Hematopoietic multipotent progenitor cell treated with erythropoietin and hydrocortisone succinate and interleukin-3 and kit ligand, for 6 days (in vitro differentiated cells): ENCODE data around the gene BRMS1L.
A peak's percentile ranks its signal among the peaks of the same experiment; 100 is the strongest.
"Not testable (repeated sequence)": the region's sequence is repeated elsewhere in the genome, so short reads cannot be mapped to it uniquely, and the experiment has no call there.

Source experiments
- DNase-seq: peaks from one replicate; pipeline ENCODE4 v3.0.0-alpha.2; 2015

The BRMS1L gene, protein sequence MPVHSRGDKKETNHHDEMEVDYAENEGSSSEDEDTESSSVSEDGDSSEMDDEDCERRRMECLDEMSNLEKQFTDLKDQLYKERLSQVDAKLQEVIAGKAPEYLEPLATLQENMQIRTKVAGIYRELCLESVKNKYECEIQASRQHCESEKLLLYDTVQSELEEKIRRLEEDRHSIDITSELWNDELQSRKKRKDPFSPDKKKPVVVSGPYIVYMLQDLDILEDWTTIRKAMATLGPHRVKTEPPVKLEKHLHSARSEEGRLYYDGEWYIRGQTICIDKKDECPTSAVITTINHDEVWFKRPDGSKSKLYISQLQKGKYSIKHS

DNA sequence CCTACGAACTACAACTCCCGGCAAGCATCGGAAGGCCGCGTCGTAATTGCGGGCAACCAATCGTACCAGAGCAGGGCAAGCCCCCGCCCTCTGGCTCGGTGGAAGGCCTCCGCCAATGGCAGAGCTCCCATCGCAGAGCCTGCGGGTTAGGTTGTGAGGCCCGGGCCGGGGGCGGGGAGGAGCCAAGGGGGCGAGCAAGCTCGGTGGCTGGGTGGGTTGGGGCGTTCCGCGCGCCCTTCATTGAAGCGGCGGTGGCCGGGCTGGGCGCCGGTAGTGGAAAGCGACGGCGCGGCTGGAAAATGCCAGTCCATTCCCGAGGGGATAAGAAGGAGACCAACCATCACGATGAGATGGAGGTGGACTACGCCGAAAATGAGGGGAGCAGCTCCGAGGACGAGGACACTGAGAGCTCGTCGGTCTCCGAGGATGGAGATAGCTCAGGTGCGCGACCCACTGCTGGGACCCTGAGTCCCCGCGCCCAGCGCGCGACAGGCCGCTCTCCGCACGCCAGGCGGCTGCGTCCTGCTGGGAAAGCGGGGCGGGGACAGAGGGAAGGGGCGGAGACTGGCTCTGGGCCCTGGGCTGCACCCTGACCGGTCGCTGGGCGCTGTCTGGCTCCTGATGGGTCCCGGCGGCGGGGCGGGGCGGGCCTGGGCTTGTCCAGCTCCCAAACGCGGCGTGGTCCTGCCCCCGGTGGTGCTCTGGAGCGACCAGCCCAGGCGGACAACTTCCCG lies at the start of gene BRMS1L:
Gene BRMS1L, plus strand, starts transcription at position 121 of the 734 bp plus-strand sequence. Its CDS starts 179 bp downstream, at position 300.
- DNase-seq, result peak; percentile 99

DNA sequence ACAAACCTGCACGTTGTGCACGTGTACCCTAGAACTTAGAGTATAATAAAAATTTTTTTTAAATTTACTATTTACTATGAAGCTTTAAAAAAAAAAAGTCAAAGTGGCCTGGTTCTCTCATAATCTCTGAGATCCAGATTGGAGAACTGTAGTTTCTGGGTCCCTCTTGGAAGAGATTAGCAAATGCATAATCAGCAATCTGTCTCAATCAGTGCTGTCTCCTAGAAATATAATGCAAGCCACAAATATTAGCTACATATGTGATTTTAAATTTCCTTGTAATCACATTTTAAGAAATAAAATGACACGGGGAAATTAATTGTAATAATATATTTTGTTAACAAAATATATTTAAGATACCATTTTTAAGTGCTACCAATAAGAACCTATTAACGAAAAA lies 49.3 kb upstream of the BRMS1L start:
- DNase-seq, result no peak

DNA sequence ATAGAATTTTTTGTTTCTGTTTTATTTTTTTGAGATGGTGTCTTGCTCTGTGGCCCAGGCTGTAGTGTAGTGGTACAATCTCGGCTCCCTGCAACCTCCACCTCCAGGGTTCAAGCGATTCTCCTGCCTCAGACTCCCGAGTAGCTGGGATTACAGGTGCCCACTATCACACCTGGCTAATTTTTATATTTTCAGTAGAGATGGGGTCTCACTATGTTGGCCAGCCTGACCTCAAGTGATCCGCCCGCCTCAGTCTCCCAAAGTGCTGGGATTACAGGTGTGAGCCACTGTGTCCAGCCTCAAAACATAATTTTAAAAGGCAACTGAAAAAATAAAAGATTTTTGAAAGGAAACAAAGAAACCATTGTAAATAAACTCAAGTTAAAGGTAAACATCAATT lies 48.6 kb upstream of the BRMS1L start:
- DNase-seq, result not testable (repeated sequence)

DNA sequence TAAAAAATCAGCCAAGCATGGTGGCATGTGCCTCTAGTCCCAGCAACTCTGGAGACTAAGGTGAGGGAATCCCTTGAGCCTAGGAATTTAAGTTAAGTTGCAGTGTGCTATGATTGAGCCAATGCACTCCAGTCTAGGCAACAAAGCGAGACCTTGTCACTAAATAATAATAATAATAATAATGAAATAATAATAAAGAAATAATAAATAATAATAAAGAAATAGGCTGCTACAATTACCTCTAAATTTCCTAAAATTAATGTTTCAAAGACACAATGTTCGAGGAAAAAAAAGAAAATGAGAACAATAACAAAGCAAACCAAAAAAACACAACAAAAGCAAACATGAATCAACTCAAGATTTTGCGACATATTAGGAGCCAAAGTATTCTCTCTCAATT lies 46.8 kb upstream of the BRMS1L start:
- DNase-seq, result no peak

DNA sequence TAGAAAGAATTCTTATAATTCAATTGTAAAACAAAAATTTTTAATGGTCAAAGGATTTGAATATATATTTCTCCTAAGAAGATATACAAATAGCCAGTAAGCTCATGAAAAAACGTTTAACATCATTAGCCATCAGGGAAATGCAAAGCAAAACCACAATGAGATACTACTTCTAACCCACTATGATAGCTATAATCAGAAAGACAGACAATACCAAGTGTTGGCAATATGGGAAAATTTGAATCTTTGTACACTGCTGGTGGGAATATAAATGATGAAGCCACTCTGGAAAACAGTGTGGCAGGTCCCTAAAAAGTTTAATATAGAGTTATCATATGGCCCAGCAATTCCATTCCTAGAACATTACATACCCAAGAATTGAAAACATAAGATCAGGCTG lies 42.4 kb upstream of the BRMS1L start:
- DNase-seq, result no peak

DNA sequence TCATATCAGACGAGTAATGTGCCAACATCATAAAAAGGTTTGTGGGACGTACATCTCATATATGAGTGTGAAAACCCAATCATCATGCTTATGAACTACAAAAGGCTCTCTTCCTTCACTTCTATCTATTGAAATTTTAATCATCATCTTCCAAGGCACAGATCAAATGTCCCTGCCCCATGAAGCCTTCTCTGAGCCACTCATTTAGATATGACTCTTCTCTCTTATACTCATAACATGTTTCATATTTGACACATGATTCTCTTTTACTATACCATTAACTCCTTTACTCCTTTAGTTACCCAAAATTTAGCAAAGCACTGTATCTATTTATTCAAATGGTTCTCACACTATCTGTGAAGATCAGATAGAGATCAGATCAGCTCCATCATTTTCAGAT lies 39.3 kb upstream of the BRMS1L start:
- DNase-seq, result no peak

DNA sequence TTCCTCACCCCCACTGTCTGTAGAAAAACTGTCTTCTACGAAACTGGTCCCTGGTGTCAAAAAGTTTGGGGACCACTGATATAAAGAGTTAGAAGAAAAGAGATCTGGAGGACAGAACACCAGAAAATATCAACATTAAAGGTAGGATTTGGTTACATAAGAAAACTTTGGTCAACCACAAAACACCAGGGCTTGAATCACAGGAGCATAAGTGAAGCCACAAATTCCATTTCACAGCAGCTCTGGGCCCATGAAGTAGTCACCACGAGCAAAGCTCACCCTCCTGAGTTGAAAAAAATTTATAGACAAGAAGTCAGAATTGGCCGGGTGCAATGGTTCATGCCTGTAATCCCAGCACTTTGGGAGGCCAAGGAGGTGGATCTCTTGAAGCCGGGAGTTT lies 36.5 kb upstream of the BRMS1L start:
- no peak for DNase-seq

DNA sequence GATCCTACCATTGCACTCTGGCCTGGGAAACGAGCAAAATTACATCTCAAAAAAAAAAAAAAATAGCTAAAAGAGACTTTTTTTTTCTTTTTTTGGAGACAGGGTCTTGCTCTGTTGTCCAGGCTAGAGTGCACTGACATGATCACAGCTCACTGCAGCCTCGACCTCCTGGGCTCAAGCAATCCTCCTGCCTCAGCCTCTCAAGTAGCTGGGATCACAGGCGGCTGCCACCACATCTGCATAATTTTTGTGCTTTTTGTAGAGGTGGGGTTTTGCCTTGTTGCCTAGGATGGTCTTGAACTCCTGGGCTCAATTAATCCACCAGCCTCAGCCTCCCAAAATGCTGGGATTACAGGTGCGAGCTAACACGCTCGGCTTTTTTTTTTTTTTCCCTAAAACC lies 28.3 kb upstream of the BRMS1L start:
- DNase-seq, result no peak

DNA sequence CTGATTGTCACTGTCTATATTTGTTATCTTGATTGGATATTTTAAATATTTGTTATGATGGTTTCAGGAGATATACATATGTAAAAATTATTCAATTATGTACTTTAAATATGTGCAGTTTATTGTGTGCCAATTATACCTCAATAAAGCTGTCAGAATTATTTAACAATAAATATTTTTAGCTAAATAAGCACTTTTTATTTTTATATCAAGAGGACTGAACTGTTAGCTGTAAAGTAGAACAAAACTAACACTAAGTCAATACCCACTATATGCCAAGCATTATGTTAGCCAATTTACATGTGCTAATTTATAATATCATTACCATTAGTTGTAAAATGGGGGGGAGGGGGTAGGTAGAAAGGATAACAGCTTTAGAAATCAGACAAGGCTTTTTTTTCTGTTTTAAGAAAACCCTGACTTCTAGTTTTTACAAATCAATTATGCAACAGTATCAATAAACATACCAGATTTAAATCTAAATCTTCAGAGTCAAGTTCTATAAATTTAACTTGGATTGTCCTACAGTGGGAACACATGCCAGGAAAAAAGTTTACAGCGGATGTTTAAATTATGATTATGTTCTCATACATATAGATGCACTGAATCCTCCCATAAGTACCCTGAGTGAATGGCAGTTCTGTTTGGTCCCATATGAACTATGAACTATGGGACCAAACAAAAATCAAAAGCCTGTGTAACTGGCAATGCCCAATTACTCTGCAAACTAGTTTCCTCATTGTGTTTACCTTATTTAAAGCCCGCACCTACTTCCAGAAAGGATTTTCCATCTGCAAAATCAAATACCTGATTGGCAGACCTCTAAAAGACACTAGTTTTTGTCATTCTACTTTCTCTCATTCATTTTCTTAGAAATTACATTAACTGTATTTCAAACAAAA lies 19.9 kb upstream of the BRMS1L start:
- DNase-seq, result no peak

DNA sequence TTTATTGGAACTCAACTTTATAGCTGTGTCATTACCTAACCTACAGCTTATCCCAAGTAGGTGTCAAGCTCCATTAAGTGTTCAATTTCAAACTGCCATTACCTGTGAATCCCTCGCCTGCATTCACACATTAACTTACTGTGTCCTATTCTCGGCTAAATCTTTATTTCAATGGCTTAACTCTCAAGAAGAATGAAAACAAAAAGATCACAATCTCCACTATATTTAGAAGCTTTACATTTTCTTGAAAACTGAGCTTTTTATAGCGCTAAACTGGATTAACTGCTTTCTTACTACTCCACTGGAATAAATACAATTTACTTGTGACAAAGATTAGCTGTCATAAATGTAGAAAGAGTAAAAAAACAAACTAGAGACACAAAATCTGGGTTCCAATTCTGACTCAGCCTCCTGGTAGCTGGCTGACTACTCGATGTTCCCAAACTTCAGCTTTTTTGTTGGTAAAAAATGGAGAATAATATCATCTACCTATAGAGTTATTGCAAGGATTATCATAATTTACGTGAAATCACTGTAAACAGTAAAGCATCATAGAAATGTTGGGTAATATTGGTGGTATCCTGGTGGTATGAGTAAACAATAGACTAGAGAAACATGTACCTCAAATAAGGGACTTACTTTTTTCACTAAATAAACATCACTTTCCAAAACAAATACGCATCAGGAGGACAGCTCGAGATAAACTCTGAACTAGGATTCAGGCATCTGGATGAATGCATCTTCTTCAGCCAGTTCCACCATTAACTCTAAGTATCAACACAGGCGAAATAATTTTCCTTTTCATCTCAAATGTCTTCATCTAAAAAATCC lies 18.8 kb upstream of the BRMS1L start:
- DNase-seq, result no peak

DNA sequence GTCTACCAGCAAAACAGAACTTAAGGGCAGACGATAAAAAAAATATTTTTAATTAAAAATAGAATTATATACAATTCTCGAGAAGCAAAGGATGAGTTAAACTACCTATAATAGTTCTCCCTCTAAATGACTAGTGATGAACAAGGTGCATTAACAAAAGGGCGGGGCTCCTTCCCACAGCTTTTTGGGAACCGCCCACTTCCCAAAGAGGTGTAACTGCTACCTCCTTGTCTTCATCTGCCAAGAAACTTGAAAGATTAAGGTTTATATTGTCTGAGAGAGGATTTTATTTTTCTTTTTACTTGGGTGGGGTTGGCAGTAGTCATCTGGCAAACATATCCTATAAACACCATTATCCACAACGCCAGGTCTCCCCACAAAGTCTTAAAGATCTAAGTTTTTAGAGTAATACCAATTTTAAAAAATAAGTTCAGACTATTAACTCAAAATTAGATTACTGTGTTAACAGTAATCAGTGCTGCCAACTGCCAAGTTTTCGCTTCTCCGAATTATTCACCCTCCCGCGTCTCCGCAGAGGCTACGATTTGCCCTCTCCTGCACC lies 18.0 kb upstream of the BRMS1L start:
- DNase-seq, result peak; percentile 56

DNA sequence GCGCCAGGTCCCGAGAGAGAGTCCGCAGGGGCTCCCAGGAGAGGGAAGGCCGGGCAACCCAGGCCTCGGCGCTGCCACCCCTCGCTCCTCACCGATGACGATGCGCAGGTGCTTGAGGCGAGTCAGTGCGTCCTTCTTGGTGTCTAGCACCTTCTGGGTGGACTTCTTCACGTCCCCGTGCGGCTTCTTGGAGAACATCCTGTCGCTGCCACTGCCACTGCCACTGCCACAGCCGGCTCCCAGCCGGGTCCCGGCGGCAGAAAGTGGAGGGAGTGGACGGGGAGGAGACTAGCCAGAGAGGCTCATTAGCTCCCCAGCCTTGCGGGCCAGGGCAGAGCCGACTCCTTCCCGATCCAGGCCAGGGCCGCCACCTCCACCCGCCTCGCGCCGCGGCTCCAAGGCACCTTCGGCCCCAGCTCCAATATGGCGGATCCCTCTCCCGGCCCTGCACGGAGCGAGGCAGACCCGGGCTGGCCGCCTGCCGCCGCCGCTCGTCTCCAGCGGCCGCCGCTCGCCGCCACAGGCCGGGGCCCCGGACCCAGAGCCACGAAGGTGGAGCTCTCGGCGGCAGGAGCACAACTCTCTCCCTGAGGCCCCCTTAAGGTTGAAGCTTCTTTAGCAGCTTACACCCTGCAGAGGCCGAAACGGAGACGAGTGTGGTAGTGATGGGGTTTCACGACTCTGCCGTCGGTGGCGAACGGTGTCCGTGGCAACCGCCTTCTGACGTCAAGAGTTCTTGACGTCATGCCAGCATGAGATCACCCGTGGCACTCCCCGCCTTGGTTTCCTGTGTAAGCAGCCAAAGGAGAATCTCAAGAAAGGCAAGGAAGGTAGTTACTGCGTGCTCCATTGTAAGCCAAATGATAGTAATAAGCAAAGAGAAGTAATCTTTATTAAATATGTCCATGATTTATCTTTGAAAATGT lies 17.2 kb upstream of the BRMS1L start, which contains the start of gene RALGAPA1:
Gene RALGAPA1, minus strand, starts transcription at position 658 of the 926 bp plus-strand sequence. Its CDS starts 460 bp downstream, at position 198.
- DNase-seq, result peak; percentile 98

DNA sequence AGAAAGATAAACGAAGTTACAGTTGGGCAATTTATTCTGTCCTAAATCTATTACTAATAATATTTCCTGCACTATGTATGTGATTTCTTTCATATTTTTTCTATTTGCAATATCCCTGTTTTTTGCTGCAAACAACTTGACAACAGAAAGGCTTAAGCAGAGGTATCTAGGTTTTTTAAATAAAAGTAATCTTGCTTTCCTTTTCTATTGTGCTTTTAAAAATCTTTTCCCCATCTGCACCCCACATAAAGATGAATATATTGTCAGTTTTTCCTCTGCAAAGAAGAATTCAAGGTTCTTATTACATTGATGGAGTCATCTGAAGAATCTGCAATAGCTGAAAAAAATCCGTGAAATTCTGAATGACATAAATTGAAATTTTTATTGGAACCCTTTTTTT lies 16.5 kb upstream of the BRMS1L start:
- DNase-seq, result no peak

DNA sequence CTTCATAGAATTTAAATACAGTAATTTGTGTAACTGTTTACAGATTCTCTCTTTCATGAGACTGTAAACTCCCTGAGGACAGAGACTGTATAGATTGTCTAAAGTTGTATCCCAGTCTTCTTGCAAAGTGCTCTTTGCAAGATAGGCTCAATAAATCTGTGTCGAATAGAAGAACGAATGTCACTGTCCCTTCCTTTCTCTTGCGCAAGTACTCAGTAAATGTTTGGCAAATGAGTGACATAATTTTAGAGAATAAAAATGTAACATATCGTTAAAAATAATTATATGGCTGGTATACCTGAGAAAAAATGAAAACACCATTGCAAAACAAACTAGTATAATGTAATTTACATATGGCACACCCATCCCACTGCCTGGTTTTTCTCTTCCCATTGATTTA lies 15.2 kb upstream of the BRMS1L start:
- no peak for DNase-seq

DNA sequence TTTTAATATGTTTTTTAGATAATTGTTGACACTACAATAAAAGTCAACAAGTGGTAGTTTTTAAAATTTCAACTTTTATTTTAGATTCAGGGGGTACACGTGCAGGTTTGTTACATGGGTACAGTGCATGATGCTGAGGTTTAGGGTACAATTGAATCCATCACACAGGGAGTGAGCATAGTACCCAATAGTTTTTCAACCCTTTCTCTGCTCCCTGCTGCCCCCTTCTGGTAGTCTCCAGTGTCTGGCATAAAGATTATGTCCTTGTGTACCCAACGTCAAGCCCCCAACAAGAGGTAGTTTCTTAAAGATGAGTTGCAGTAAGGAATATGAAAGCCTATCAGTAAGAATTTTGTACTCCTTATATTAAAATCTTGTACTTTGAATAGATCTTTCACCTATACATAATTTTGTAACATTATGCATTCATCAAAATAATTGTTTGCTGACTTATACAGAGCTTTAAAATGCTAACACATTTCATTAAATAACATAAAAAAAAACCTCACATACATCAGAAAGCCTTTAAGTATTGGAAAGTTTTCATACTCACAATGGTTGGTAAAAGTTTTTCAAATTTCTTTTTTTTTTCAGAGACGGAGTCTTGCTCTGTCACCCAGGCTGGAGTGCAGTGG lies 11.7 kb upstream of the BRMS1L start:
- DNase-seq, result peak; percentile 89

DNA sequence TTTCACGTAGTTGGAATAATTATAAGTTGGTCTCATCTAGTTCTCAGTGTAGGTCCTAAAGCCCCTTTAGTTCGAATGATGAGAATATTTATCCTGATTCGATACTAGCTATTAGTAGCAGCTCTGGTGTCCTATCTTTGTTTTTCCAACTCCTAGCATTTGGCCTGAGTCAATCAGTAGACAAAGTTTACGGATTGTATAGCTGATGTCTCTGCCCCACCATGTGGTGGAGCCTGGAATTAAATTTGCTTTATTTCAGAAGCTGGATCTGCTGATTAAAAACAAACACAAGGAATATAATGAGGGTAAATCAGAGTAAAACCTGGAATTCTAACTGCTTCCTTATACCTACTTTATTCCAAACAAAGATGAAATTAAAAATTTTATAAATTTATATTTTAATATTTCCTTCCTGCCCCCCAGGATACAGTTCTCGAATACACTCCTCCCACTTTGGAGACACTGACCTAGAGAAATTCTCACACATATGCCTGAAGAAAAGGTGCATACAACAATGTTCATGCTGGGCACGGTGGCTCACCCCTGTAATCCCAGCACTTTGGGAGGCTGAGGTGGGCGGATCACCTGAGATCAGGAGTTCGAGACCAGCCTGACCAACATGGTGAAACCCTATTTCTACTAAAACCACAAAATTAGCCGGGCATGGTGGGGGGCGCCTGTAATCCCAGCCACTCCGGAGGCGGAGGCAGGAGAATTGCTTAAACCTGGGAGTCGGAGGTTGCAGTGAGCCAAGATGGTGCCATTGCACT lies 7.6 kb upstream of the BRMS1L start:
- peak; percentile 70 for DNase-seq

DNA sequence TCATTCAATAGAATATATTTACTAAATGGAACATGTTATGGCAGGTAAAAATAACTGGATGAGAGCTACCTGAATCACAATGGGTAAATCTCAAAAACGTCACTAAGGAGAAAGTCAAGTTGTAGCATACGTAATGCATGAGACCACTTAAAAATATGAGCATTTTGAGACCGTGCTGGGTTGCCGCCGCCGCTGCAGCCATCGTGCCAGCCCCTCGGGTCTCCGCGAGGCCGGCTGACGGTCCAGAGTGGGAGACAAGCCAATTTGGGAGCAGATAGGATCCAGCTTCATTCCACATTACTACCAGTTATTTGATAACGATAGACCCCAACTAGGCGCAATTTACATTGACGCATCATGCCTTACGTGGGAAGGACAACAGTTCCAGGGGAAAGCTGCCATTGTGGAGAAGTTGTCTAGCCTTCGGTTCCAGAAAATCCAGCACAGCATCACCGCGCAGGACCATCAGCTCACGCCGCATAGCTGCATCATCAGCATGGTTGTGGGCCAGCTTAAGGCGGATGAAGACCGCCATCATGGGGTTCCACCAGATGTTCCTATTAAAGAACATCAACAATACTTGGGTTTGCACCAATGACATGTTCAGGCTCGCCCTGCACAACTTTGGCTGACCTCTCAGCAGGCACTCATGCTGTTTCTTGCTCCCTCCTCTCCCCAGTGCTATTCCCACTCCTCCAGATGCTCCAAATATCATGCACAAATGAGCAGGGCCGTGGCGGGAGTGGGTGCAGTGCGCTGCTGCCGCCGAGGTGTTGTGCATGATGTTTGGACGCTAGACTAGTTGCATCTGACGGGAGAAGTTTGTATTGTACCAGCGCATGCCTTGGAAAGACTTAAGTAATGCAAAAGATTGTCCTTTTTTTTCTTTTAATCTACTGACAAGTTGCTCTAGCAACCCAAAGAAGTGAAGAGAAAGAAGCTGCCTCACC lies 6.3 kb upstream of the BRMS1L start:
- DNase-seq, result no peak
